T-cell (primary cell): Measurements from ENCODE around the gene LGALS3BP. TPM values are rescaled to one million over a fixed set of nuclear protein-coding genes. Genes with fewer than 3 reads are reported as not detected.

Source experiments
- ATAC-seq, 4 experiments: fragments of 200-7000 bp in 3 of 4; fragments of 150-1000 bp in 1 of 4; cut with Tn5 transposase; replicated peaks in 1 of 4; 1 replicate in 3 of 4; 2 replicates in 1 of 4; pipeline ENCODE4 v1.10.0; 2021; ENCODE audit warnings: moderate library complexity in 3 of 4, mild to moderate bottlenecking in 2 of 4, moderate number of reproducible peaks in 1 of 4
- CTCF ChIA-PET, 2 donors: fragments of 300-600 bp; sonication (Branson Sonifier 250); formaldehyde crosslinking; loops; one replicate each; lab custom pipeline; 2022; ENCODE audit warnings: antibody characterized with exemption in 2 of 2; lab: Charles Lee
- POLR2A ChIA-PET, 2 donors: fragments of 300-600 bp; sonication (Branson Sonifier 250); formaldehyde crosslinking; loops; one replicate each; lab custom pipeline; 2022; ENCODE audit warnings: antibody characterized with exemption in 2 of 2; lab: Charles Lee
- DNase-seq, 35 experiments: peaks; one replicate each; pipeline versions ENCODE4 v3.0.0 to v3.0.0-alpha.2; 2013 to 2023
- H3K27ac ChIP-seq: one replicate; pipeline ENCODE4 v1.5.1; 2013; ENCODE audit warnings: low read length
- H3K27me3 ChIP-seq, 2 experiments: replicated peaks in 1 of 2; 1 replicate in 1 of 2; 2 replicates in 1 of 2; pipeline versions ENCODE4 v1.6.1 to v1.7.0; 2013; ENCODE audit warnings: low read length in 1 of 2, mixed read lengths in 1 of 2; ENCODE audit not compliant: control insufficient read depth in 2 of 2, insufficient read depth in 2 of 2; ENCODE audit errors: extremely low read depth in 1 of 2
- H3K36me3 ChIP-seq, 2 donors: 1 replicate in 1 of 2; 2 replicates in 1 of 2; pipeline versions ENCODE4 v1.6.1 to v1.7.0; 2013; ENCODE audit warnings: low read length in 1 of 2; ENCODE audit not compliant: control insufficient read depth in 2 of 2, insufficient read depth in 1 of 2; ENCODE audit errors: extremely low read depth in 1 of 2
- H3K4me1 ChIP-seq, 2 experiments: 1 replicate in 1 of 2; 2 replicates in 1 of 2; pipeline versions ENCODE4 v1.6.1 to v1.7.0; 2013; ENCODE audit warnings: low read length in 2 of 2, mixed read lengths in 1 of 2; ENCODE audit not compliant: insufficient read depth in 2 of 2, control insufficient read depth in 1 of 2; ENCODE audit errors: extremely low read depth in 1 of 2
- H3K4me3 ChIP-seq, 2 donors: 1 replicate in 1 of 2; 2 replicates in 1 of 2; pipeline versions ENCODE4 v1.5.1 to v1.7.0; 2013; ENCODE audit warnings: mild to moderate bottlenecking in 2 of 2, low read length in 1 of 2, moderate library complexity in 1 of 2; ENCODE audit not compliant: control insufficient read depth in 1 of 2; ENCODE audit errors: extremely low read depth in 1 of 2
- H3K9me3 ChIP-seq: 2 replicates; pipeline ENCODE4 v1.7.0; 2013
- H3K27ac Mint-ChIP-seq, 2 donors: one replicate each; pipeline ENCODE4 v1.8.0; 2020 to 2021; ENCODE audit warnings: mild to moderate bottlenecking in 2 of 2, mixed read lengths in 2 of 2
- H3K27me3 Mint-ChIP-seq, 2 donors: one replicate each; pipeline ENCODE4 v1.8.0; 2021 to 2022; ENCODE audit warnings: mixed read lengths in 2 of 2
- H3K36me3 Mint-ChIP-seq: one replicate; pipeline ENCODE4 v1.8.0; 2021; ENCODE audit warnings: mixed read lengths
- H3K4me1 Mint-ChIP-seq, 3 donors: one replicate each; pipeline ENCODE4 v1.8.0; 2020 to 2022; ENCODE audit warnings: mixed read lengths in 3 of 3, mild to moderate bottlenecking in 1 of 3
- H3K4me3 Mint-ChIP-seq, 3 donors: one replicate each; pipeline ENCODE4 v1.8.0; 2020 to 2022; ENCODE audit warnings: mild to moderate bottlenecking in 3 of 3, mixed read lengths in 3 of 3, moderate library complexity in 3 of 3
- H3K9me3 Mint-ChIP-seq, 3 donors: one replicate each; pipeline ENCODE4 v1.8.0; 2020 to 2022; ENCODE audit warnings: mixed read lengths in 3 of 3
- WGBS: methylation state at CpG from one replicate; pipeline ENCODE4 v1.1.5; 2013; ENCODE audit warnings: missing lambda C conversion rate; ENCODE audit not compliant: insufficient coverage; 5-methylcytosine and 5-hydroxymethylcytosine counted together
- total RNA-seq, 35 experiments: library from RNA in 6 of 35; stranded (reverse) in 6 of 35; fragments of 120-200 nt in 1 of 35; gene quantifications; one replicate each; pipeline versions ENCODE4 v1.2.1 to v1.2.4 and lab custom pipeline; 2013 to 2026

The LGALS3BP gene
- total RNA-seq, 5 donors from 2014 or later (not counting 1 experiment from before 2014, with no cell fraction given), result 28.2 to 80.7 (median 51.6) TPM

DNA sequence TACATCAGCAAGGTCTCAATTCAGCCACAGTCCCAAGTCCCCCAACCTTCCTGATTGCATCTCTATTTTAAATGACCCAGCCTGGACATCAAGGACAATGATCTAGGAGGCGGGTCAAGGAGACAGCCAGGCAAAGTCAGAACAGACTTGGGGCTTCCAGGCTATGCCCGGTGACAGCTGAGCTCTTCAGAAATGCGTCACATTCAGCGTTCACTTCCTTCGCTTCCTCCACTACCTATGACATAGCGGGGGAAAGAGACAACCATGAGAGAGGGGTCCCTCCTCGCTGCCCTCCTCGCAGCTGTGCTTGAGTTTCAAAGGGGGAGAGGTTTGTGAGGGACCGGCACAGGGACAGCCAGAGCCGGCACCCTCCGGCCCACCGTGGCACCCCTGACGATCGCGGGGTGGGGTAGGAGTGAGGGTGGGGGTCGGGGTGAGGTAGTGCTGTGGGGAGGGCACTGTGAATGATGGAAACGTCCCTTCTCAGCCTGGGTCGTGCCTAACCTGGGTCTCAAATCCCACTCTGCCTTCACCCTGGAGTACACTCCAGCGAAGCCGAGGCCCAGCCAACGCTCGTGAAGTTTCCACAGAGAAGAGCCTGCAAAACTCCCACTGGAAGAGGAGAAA is 12.3 kb upstream of the LGALS3BP start:
- Mint-ChIP-seq H3K9me3 (no peaks in the 10 kb centered on the region), H3K4me3 (no peak overlapping the region), H3K4me1 (peaks cover 6 to 10% (median 6%) of the 10 kb centered on the region in 3 donors), H3K27ac (no peak overlapping the region), H3K27me3 (no peaks in the 10 kb centered on the region), H3K36me3 (peaks cover 44% of the 10 kb centered on the region)
- H3K27me3 ChIP-seq, result no peaks in the 10 kb centered on the region
- peaks cover 12 to 55% of the 10 kb centered on the region in 2 donors for H3K36me3 ChIP-seq
- no peaks in the 10 kb centered on the region for H3K9me3 ChIP-seq
- DNase-seq, result no peak
- no peak overlapping the region for H3K4me3 ChIP-seq
- ChIA-PET CTCF (interaction anchor here in 1 of 2 donors (0.5 to 0.6 kb wide), 2 partner anchors 10 to 1650 kb away, joined by 3 to 8 read pairs; no protein-coding TSS in a partner anchor), POLR2A (no interaction called here)
- no peak for ATAC-seq
- no peak overlapping the region for H3K27ac ChIP-seq
- 96% methylated on average over 7 of the region's 22 CpGs for WGBS
- H3K4me1 ChIP-seq, result peaks cover under 1 to 1% of the 10 kb centered on the region in 2 experiments

DNA sequence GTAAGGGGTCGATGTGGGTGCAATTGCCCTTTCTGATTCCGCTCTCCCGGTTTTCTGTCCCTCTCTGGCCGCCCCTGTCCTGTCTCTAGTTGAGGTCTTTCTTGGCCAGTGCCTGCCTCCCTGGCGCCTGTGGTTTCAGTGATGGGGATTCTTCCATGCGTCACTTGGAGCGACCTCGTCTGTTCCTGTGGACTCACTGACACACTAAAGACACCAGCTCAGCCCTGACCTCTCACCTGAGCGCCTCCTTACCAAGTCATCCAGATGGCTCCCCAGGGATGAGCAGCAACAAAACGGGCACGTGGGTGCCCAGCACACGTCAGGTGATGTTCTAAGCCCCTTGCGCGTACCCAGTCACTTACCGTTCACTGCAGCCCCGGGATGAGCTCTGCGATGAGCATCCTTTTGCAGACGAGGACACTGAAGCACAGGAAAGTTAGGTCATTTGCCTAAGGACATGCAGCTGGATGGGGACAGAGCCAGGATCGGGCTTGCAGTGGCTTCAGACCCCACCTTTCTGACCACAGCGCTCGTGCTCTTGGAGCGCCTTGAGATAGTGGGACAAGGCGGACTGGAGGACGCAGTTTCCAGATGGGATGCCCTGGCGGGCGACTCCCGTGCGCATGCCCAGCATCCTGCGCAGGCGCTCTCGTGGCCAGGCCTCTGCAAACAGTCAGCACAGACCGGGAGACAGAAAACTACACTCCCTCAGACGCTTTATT is 11.5 kb upstream of the LGALS3BP start:
- H3K27ac Mint-ChIP-seq, result no peak overlapping the region
- POLR2A ChIA-PET, result no interaction called here

DNA sequence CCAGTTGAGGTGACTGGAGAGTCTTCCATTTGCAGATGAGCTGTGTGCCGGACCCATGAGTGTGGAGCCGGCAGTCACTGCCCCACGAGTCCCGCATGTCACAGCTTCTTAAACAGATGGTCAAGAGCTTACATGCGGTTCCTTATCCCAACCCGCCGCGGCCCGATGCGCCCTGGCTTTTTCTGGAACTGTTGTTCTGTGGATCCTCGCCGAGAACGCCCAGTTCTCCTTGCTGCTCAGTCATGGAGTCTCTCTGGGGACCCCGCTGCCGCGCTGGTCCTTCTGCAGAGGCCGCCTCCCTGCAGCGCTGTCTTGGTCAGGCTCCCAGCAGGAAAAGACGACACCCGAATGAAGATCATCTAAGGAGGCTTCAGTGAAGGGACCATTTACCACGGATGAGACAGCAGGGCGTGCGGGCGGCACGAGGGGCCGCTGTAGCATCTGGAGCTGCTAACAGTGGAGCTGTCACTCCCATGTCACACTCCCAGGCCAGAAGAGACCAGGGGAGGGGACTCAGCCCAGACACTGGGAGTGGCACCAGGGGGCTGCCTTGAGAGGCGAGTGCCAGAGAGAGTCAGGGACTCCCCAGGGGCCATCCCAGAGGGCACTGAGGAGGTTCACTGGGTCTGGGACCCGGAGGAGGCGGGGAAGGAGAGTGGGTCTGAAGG is 10.8 kb upstream of the LGALS3BP start:
- Mint-ChIP-seq H3K9me3 (no peaks in the 10 kb centered on the region), H3K36me3 (peaks cover 33% of the 10 kb centered on the region), H3K4me1 (peaks cover 19 to 24% (median 19%) of the 10 kb centered on the region in 3 donors), H3K27me3 (no peaks in the 10 kb centered on the region), H3K27ac (no peak overlapping the region), H3K4me3 (no peak overlapping the region)
- Histone ChIP-seq H3K9me3 (no peaks in the 10 kb centered on the region), H3K27me3 (peaks cover 0 to 3% of the 10 kb centered on the region in 2 experiments), H3K36me3 (peaks cover 12 to 40% of the 10 kb centered on the region in 2 donors), H3K27ac (no peak overlapping the region), H3K4me3 (no peak overlapping the region), H3K4me1 (peaks cover 11 to 14% of the 10 kb centered on the region in 2 experiments)
- 98% methylated on average over 28 of the region's 29 CpGs for WGBS
- DNase-seq, result no peak
- ChIA-PET CTCF (no interaction called here), POLR2A (no interaction called here)
- no peak for ATAC-seq

More for the DNA sequence above, 11.5 kb upstream of the LGALS3BP start:
- H3K36me3 Mint-ChIP-seq, result peaks cover 38% of the 10 kb centered on the region
- no peaks in the 10 kb centered on the region for H3K27me3 Mint-ChIP-seq
- Histone ChIP-seq H3K4me1 (peaks cover 8 to 9% of the 10 kb centered on the region in 2 experiments), H3K27me3 (no peaks in the 10 kb centered on the region), H3K4me3 (no peak overlapping the region), H3K36me3 (peaks cover 12 to 47% of the 10 kb centered on the region in 2 donors), H3K9me3 (no peaks in the 10 kb centered on the region), H3K27ac (no peak overlapping the region)
- WGBS, result 96% methylated on average over 25 of the region's 33 CpGs
- H3K4me1 Mint-ChIP-seq, result peaks cover 14 to 19% (median 15%) of the 10 kb centered on the region in 3 donors
- DNase-seq (no peak), ATAC-seq (no peak)
- no peak overlapping the region for H3K4me3 Mint-ChIP-seq
- CTCF ChIA-PET, result interaction anchor here in 1 of 2 donors (0.5 kb wide), 1 partner anchor 11 kb away, joined by 8 read pairs; no protein-coding TSS in a partner anchor
- no peaks in the 10 kb centered on the region for H3K9me3 Mint-ChIP-seq

DNA sequence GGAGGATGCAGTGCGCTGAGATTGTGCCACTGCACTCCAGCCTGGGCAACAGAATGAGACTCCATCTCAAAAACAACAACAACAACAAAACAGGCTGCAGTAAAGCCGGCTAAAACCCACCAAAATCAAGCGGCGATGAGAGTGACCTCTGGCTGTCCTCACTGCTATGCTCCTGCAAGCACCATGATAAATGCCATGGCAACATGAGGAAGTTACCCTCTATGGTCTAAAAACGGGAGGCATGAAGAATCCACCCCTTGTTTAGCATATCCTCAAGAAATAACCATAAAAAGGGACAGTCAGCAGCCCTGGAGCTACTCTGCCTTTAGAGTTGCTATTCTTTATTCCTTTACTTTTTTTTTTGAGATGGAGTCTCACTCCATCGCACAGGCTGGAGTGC is 8.4 kb upstream of the LGALS3BP start:
- POLR2A ChIA-PET, result interaction anchor here in 1 of 2 donors (0.6 kb wide), 1 partner anchor 116 kb away, joined by 4 read pairs; no protein-coding TSS in a partner anchor
- H3K4me1 Mint-ChIP-seq, result peaks cover 14 to 21% (median 17%) of the 10 kb centered on the region in 3 donors
- no peaks in the 10 kb centered on the region for H3K9me3 ChIP-seq
- H3K36me3 ChIP-seq, result peaks cover 8 to 25% of the 10 kb centered on the region in 2 donors
- DNase-seq, result no peak
- H3K4me1 ChIP-seq, result peaks cover 11 to 14% of the 10 kb centered on the region in 2 experiments
- no peak overlapping the region for H3K27ac Mint-ChIP-seq
- WGBS, result 91% methylated on average over 5 of the region's 6 CpGs
- H3K27ac ChIP-seq, result no peak overlapping the region
- H3K4me3 Mint-ChIP-seq, result no peak overlapping the region
- no peak overlapping the region for H3K4me3 ChIP-seq
- peaks cover 0 to 3% of the 10 kb centered on the region in 2 experiments for H3K27me3 ChIP-seq
- H3K36me3 Mint-ChIP-seq, result peaks cover 22% of the 10 kb centered on the region
- ATAC-seq, result no peak
- H3K27me3 Mint-ChIP-seq, result no peaks in the 10 kb centered on the region
- H3K9me3 Mint-ChIP-seq, result no peaks in the 10 kb centered on the region
- CTCF ChIA-PET, result interaction anchor here in 1 of 2 donors (0.6 to 0.8 kb wide), 2 partner anchors 17 to 64 kb away, joined by 3 read pairs; no protein-coding TSS in a partner anchor

DNA sequence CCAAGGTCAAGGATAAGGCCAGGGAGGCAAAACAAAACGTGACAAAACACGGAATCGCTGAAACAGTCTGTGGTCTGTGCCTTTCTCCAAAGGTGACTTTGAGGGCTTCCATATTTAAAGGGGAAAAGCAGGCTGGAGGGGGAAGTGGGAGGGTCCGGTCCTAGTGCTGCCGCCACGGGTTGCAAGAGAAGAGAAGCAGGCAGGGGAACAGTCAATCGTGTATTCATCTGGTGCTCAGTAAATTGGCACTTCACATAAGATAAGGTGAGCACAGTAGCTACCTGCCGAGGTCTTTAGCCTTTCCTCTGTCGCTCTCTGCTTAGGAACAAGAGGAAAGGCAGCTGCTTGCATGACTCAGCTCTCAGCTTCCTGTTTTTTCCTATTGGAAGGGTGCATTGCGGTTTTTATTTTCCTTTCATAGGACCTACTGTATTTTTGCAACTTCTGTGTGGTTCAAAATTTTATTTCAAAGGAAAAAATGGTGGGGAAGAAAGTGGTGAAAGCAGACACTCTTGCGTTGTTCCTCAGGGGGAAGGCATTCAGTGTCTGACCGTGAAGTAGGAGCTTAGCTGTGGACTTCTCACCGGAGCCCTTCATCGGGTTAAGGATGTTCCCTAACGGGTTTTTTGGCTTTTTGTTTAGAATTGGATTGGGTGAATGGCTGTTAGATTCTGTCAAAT is 7.1 kb upstream of the LGALS3BP start:
- Mint-ChIP-seq H3K9me3 (no peaks in the 10 kb centered on the region), H3K4me3 (peak overlapping the region; percentile 55 to 64 (median 62)), H3K27me3 (no peaks in the 10 kb centered on the region), H3K27ac (peak overlapping the region in 1 of 2 donors; percentile 65), H3K4me1 (peaks cover 14 to 16% (median 15%) of the 10 kb centered on the region in 3 donors), H3K36me3 (peaks cover 13% of the 10 kb centered on the region)
- DNase-seq, result no peak
- H3K9me3 ChIP-seq, result no peaks in the 10 kb centered on the region
- H3K27ac ChIP-seq, result no peak overlapping the region
- peak; percentile 38 to 51 (median 43) for ATAC-seq
- peaks cover 11 to 14% of the 10 kb centered on the region in 2 experiments for H3K4me1 ChIP-seq
- CTCF ChIA-PET, result interaction anchor here in 1 of 2 donors (0.8 kb wide), 1 partner anchor 141 kb away, joined by 4 read pairs; no protein-coding TSS in a partner anchor
- H3K36me3 ChIP-seq, result peaks cover 8 to 11% of the 10 kb centered on the region in 2 donors
- H3K27me3 ChIP-seq, result peaks cover 0 to 3% of the 10 kb centered on the region in 2 experiments
- POLR2A ChIA-PET, result no interaction called here
- peak overlapping the region in 1 of 2 donors; percentile 35 for H3K4me3 ChIP-seq
- WGBS, result 4% methylated on average over 11 of the region's 15 CpGs
